Measurements from ENCODE around the gene GNAS.

GNAS gene

DNA sequence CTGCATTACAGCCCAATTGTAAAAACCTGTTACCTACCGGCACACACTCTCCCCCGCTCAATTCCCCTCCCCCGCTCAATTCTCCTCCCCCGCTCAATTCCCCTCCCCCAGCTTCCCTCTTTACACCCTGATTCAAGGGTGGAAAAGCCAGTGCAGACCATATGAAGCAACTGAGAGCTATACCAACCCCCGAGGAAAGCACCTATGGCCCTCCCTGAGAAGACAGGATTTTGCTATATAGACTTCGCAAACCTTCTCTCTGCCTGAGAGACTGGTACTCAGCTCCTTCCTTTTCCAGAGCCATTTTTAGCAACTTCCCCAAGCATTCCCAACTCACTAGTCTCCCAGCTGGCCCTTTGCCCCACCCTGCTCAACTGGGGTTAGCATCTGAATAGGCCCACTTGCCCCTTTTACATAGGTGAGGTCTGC, 9.4 kb upstream of the GNAS start:
- H3K27me3 ChIP-seq (replicated peaks): peaks cover 31% of the 10 kb centered on the region
- DNase-seq: no peak

DNA sequence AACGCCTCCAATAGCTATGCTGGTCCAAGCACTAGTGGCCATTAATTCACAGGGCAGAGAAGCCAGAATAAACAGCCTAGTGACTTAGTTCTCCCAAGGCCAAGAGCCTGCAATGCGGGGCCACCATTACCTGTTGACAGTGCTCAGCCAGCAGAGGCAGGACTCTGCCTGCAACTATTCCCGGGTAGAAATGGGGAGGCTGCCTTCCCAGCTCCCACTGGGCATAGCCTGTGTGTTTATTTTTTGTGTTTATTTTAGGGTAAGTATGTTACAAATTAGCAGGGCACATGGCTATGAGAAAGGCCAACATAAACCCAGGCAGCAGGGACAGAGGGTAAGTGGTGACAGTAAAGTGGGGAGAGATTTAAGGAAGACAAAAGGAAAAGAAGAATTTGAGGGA, 6.8 kb upstream of the GNAS start:
- Histone ChIP-seq H3K36me3 (replicated peaks) (no peaks in the 10 kb centered on the region), H3K27me3 (replicated peaks) (peaks cover 12% of the 10 kb centered on the region), H3K4me3 (ENCODE audit: low read depth, low read length) (no peak overlapping the region), H3K27ac (no peak overlapping the region)
- DNase-seq: no peak
- in situ Hi-C loops (cut with HindIII; ENCODE audit: low pct_ligation_motif_present, low sequenced_read_pairs): loop anchor here (25.0 kb wide), 1 partner anchor 183 kb away; the partner anchor contains the start of gene STX16
- TF ChIP-seq CTCF (IDR thresholded peaks at IDR 0.05; ENCODE audit: low read depth, low read length, missing control alignments): no peak

More for the DNA sequence above, 9.4 kb upstream of the GNAS start:
- Histone ChIP-seq H3K36me3 (replicated peaks) (no peaks in the 10 kb centered on the region), H3K4me3 (ENCODE audit: low read depth, low read length) (no peak overlapping the region), H3K27ac (no peak overlapping the region)
- in situ Hi-C loops (cut with HindIII; ENCODE audit: low pct_ligation_motif_present, low sequenced_read_pairs): loop anchor here (25.0 kb wide), 1 partner anchor 181 kb away; the partner anchor contains the start of gene STX16
- TF ChIP-seq CTCF (IDR thresholded peaks at IDR 0.05; ENCODE audit: low read depth, low read length, missing control alignments): no peak

- no peak overlapping the region for H3K4me3 ChIP-seq (ENCODE audit: low read depth, low read length)
- in situ Hi-C loops (cut with HindIII; ENCODE audit: low pct_ligation_motif_present, low sequenced_read_pairs): loop anchor here (25.0 kb wide), 1 partner anchor 185 kb away; the partner anchor contains the start of gene STX16
- no peak for DNase-seq
Observed at GRCh38 chr20:58847463-58847862, 5.1 kb upstream of the GNAS start.

GRCh38 chr20:58850693-58851174, 1.8 kb upstream of the GNAS start, which contains the start of gene GNAS-AS1:
GNAS-AS1 (minus strand) TSS chr20:58850902.
- Histone ChIP-seq H3K27ac (no peak within 1 kb of the TSS), H3K36me3 (replicated peaks) (no peaks in the 10 kb centered on the region), H3K4me3 (ENCODE audit: low read depth, low read length) (peak within 1 kb of the TSS; percentile 74), H3K27me3 (replicated peaks) (peaks cover 24% of the 10 kb centered on the region)
- in situ Hi-C loops (cut with HindIII; ENCODE audit: low pct_ligation_motif_present, low sequenced_read_pairs): loop anchor here (25.0 kb wide), 1 partner anchor 362 kb away; no protein-coding TSS in a partner anchor
- DNase-seq: peak; percentile 76
- no peak for TF ChIP-seq CTCF (IDR thresholded peaks at IDR 0.05; ENCODE audit: low read depth, low read length, missing control alignments)

More at GRCh38 chr20:58847463-58847862, 5.1 kb upstream of the GNAS start:
- Histone ChIP-seq H3K27me3 (replicated peaks) (peaks cover 7% of the 10 kb centered on the region), H3K36me3 (replicated peaks) (no peaks in the 10 kb centered on the region), H3K27ac (no peak overlapping the region)
- TF ChIP-seq CTCF (IDR thresholded peaks at IDR 0.05; ENCODE audit: low read depth, low read length, missing control alignments): no peak

- H3K27me3 ChIP-seq (replicated peaks): peaks cover 29% of the 10 kb centered on the region
- no peak for TF ChIP-seq CTCF (IDR thresholded peaks at IDR 0.05; ENCODE audit: low read depth, low read length, missing control alignments)
- no peak overlapping the region for H3K27ac ChIP-seq
- peak overlapping the region; percentile 74 for H3K4me3 ChIP-seq (ENCODE audit: low read depth, low read length)
- H3K36me3 ChIP-seq (replicated peaks): no peaks in the 10 kb centered on the region
- DNase-seq: no peak
- in situ Hi-C loops (cut with HindIII; ENCODE audit: low pct_ligation_motif_present, low sequenced_read_pairs): loop anchor here (25.0 kb wide), 1 partner anchor 361 kb away; no protein-coding TSS in a partner anchor
Observed at GRCh38 chr20:58851221-58851968, 1.1 kb upstream of the GNAS start.

All from brain microvascular endothelial cell (primary cell).